Activated CD8-positive, alpha-beta T cell treated with anti-CD3 and anti-CD28 coated beads for 36 hours (primary cell): ENCODE results near the gene BACE1. TPM values are rescaled to one million over a fixed set of nuclear protein-coding genes. Genes with fewer than 3 reads are reported as not detected.
A peak's percentile ranks its signal among the peaks of the same experiment; 100 is the strongest.

Experiments
- ATAC-seq: fragments of 200-7000 bp; cut with Tn5 transposase; one replicate; pipeline ENCODE4 v1.10.0; 2021; ENCODE audit warnings: mild to moderate bottlenecking, moderate library complexity
- CTCF ChIA-PET: fragments of 350-600 bp; sonication (Branson Sonifier 250); formaldehyde crosslinking; loops from one replicate; lab custom pipeline; 2021; ENCODE audit warnings: antibody characterized with exemption; lab: Charles Lee
- POLR2A ChIA-PET: fragments of 350-600 bp; sonication (Branson Sonifier 250); formaldehyde crosslinking; loops from one replicate; lab custom pipeline; 2021; ENCODE audit warnings: antibody characterized with exemption; lab: Charles Lee
- DNase-seq: peaks from one replicate; pipeline ENCODE4 v3.0.0-alpha.2; 2020
- H3K27ac Mint-ChIP-seq: one replicate; pipeline ENCODE4 v1.8.0; 2021; ENCODE audit warnings: mild to moderate bottlenecking, mixed read lengths
- H3K27me3 Mint-ChIP-seq: one replicate; pipeline ENCODE4 v1.8.0; 2021; ENCODE audit warnings: mixed read lengths
- H3K36me3 Mint-ChIP-seq: one replicate; pipeline ENCODE4 v1.8.0; 2021; ENCODE audit warnings: low read depth, mixed read lengths
- H3K4me1 Mint-ChIP-seq: one replicate; pipeline ENCODE4 v1.8.0; 2021; ENCODE audit warnings: low read depth, mixed read lengths
- H3K4me3 Mint-ChIP-seq: one replicate; pipeline ENCODE4 v1.8.0; 2021; ENCODE audit warnings: mild to moderate bottlenecking, moderate library complexity, mixed read lengths
- H3K9me3 Mint-ChIP-seq: one replicate; pipeline ENCODE4 v1.8.0; 2021; ENCODE audit warnings: mixed read lengths
- intact Hi-C: fragments of 100-400 bp; cut with micrococcal nuclease; formaldehyde crosslinking; loops from one replicate; pipeline ENCODE4 v1.10.0; 2022
- total RNA-seq, 2 experiments: library from RNA; stranded (reverse); gene quantifications; one replicate each; pipeline ENCODE4 v1.2.3, GENCODE V29; 2021
- TF ChIP-seq, protein P1 (sequence below): fragments of 200-600 bp; IDR thresholded peaks from one replicate; pipeline ENCODE4 v1.8.0; 2022; ENCODE audit warnings: antibody characterized with exemption, mild to moderate bottlenecking

The BACE1 gene
- total RNA-seq = 1 to 10 TPM in 1 of 2 experiments, under 1 TPM in 1; 0.97 to 1.5 TPM

DNA sequence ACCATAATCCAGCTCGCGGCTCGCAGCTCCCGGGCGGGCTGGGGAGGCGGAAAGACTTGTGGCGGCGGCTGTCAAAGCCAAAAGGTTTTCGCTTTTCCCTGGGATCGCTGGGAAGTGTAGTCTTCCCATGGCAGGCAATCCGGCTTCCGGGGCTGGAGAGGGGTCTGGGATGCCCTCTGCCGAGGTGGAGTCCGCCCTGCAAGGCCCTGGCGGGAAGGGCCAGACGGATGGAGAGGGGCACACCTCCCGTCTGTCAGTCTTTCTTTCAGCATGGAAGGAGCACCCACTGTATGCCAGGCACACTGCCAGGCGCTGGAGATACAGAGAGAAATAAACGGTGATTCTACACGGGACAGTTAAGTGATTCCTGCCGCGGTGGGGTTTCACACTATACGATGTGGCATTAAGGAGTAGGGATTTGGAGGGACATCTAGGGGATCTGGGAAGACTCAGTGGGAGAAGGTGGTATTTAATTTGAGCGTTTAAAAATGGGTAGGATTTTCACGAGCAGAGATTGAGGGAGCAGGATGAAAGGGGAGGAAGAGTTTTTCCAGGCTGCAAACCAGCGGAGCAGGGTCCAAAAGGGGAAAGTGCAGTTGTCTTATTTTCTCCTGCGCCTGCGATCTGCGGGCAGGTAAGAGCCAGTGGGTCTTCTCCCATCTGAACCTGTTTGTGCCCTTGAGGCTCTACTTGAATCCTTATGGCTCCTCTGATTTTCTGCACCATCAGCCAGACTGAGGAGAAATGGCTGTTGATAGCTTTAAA is at the start of gene BACE1:
TSS of gene BACE1 (minus strand) at position 60 of the 765 bp plus-strand sequence. CDS start 461 bp downstream, outside the sequence.
- TF ChIP-seq, protein P1, sequence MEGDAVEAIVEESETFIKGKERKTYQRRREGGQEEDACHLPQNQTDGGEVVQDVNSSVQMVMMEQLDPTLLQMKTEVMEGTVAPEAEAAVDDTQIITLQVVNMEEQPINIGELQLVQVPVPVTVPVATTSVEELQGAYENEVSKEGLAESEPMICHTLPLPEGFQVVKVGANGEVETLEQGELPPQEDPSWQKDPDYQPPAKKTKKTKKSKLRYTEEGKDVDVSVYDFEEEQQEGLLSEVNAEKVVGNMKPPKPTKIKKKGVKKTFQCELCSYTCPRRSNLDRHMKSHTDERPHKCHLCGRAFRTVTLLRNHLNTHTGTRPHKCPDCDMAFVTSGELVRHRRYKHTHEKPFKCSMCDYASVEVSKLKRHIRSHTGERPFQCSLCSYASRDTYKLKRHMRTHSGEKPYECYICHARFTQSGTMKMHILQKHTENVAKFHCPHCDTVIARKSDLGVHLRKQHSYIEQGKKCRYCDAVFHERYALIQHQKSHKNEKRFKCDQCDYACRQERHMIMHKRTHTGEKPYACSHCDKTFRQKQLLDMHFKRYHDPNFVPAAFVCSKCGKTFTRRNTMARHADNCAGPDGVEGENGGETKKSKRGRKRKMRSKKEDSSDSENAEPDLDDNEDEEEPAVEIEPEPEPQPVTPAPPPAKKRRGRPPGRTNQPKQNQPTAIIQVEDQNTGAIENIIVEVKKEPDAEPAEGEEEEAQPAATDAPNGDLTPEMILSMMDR = no peak
- no peaks in the 10 kb centered on the region for H3K9me3 Mint-ChIP-seq
- peak within 1 kb of the TSS; percentile 51 for H3K4me3 Mint-ChIP-seq
- peaks cover 4% of the 10 kb centered on the region for H3K4me1 Mint-ChIP-seq
- CTCF ChIA-PET = interaction anchor here (1.0 to 2.4 kb wide), 2 partner anchors 12 to 16 kb away, joined by 3 to 10 read pairs; partner anchors contain the start of gene CEP164
- POLR2A ChIA-PET = interaction anchor here (1.6 kb wide), 1 partner anchor 70 kb away, joined by 3 read pairs; no protein-coding TSS in a partner anchor
- H3K27me3 Mint-ChIP-seq = peaks cover 25% of the 10 kb centered on the region
- no peak within 1 kb of the TSS for H3K27ac Mint-ChIP-seq
- intact Hi-C loops = no loop called here
- peak; percentile 45 for ATAC-seq
- peak; percentile 27 for DNase-seq
- H3K36me3 Mint-ChIP-seq = no peaks in the 10 kb centered on the region

DNA sequence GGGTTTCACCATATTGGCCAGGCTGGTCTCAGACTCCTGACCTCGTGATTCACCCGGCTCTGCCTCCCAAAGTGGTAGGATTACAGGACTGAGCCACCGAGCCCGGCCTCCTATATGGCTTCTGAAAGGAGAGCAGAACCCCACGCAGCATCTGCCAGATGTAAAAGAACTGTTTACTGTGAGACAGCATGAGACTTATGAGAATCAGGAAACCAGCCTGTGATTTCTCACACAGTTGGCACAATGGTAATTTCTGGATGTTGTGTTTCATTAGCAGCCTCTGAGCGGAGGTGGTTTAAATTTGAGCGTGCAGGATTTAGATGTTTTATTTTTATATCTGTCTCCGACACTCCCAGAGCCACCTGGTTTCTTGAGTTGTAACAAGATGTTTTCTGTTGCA is 45.4 kb upstream of the BACE1 start:
- H3K4me1 Mint-ChIP-seq = no peaks in the 10 kb centered on the region
- no peak overlapping the region for H3K27ac Mint-ChIP-seq
- H3K27me3 Mint-ChIP-seq = no peaks in the 10 kb centered on the region
- intact Hi-C loops = no loop called here
- H3K9me3 Mint-ChIP-seq = no peaks in the 10 kb centered on the region
- ATAC-seq (no peak), DNase-seq (no peak)
- ChIA-PET CTCF (no interaction called here), POLR2A (no interaction called here)
- peaks cover 28% of the 10 kb centered on the region for H3K36me3 Mint-ChIP-seq
- H3K4me3 Mint-ChIP-seq = no peak overlapping the region
- TF ChIP-seq, protein P1 = no peak

DNA sequence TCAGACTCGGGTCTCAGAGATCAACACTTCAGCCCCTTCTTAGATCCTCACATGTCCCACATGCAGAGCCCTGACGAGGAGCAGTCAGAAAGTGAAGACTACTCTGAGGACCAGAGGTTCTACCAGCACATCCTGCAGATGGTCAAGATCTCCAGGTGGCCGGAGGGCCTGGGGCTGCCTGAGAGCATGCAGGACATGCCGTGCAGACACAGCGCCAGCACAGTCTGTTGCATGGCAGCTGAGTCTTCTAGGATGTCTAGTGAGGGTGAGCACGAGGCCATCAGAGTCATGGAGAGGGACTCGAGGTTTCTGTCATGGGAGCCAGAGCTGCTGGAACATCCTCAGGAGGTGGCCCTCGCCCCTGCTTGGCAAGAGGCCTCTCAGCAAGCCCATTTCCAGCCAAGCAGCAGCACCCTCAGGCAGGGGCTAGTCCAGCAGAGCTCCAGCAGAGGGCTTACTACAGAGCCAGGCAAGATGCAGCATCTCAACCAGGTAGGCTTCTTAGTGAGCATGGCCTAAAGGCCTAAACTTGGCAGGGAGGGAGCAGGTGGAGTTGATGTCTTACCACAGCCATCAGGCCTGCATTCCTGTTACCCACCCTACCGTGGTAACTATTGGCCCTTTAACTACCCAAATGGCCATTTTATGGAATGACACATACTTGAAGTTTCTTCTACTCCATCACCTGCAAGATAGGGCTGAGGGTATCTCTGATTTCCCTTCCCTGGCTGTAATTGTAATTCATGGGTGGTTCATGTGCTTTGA is 40.3 kb upstream of the BACE1 start:
- CTCF ChIA-PET = interaction anchor here (0.9 to 1.4 kb wide), 3 partner anchors 14 to 130 kb away, joined by 3 to 4 read pairs (median 4); partner anchors contain the start of gene PCSK7
- no peak for DNase-seq
- no peak for ATAC-seq
- intact Hi-C loops = no loop called here
- Mint-ChIP-seq H3K27me3 (no peaks in the 10 kb centered on the region), H3K36me3 (peaks cover 22% of the 10 kb centered on the region), H3K27ac (no peak overlapping the region), H3K4me1 (no peaks in the 10 kb centered on the region), H3K4me3 (no peak overlapping the region), H3K9me3 (no peaks in the 10 kb centered on the region)
- POLR2A ChIA-PET = interaction anchor here (1.0 to 1.1 kb wide), 2 partner anchors 10 to 15 kb away, joined by 3 read pairs; no protein-coding TSS in a partner anchor
- TF ChIP-seq, protein P1 = no peak

DNA sequence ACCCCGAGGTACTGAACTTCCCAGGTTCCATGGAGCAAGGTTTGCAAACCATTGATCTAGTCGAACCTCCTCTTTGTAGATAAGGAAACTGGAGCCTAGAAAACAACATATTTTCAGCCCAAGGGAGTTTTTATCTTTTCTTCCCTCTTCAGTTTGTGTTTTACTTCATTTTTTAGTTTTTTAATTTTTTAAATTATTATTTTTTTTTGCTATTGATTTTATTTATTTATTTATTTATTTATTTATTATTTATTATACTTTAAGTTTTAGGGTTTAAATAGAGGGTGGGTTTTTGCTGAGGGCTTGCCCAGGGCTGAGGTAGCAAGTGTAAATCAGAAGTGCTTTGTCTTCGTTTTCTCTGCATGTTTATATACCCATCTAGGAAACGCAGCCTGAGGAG is 38.5 kb upstream of the BACE1 start:
- no peak for DNase-seq
- TF ChIP-seq, protein P1 = no peak
- Mint-ChIP-seq H3K4me1 (no peaks in the 10 kb centered on the region), H3K27me3 (no peaks in the 10 kb centered on the region), H3K36me3 (peaks cover 19% of the 10 kb centered on the region), H3K9me3 (no peaks in the 10 kb centered on the region), H3K4me3 (no peak overlapping the region), H3K27ac (no peak overlapping the region)
- ChIA-PET CTCF (interaction anchor here (1.4 kb wide), 1 partner anchor 12 kb away, joined by 4 read pairs; no protein-coding TSS in a partner anchor), POLR2A (no interaction called here)
- no peak for ATAC-seq
- intact Hi-C loops = no loop called here
